HepG2 (cell line): Measurements from ENCODE around the gene GJD3. TPM values are rescaled to one million over a fixed set of nuclear protein-coding genes. Genes with fewer than 3 reads are reported as not detected.

Experiments used
- ATAD3A ChIP-seq: sonication (generic); formaldehyde crosslinking; IDR thresholded peaks from 2 replicates; pipeline ENCODE4 v1.4.0; 2020; ENCODE audit warnings: missing genetic modification reagents
- BORCS8-MEF2B ChIP-seq: sonication (generic); formaldehyde crosslinking; IDR thresholded peaks from 2 replicates; pipeline ENCODE4 v1.8.0; 2022; ENCODE audit warnings: mild to moderate bottlenecking, missing genetic modification reagents
- CBX2 ChIP-seq, 2 experiments: fragments of 200-600 bp in 1 of 2; sonication (generic); formaldehyde crosslinking in 1 of 2; IDR thresholded peaks; 2 replicates each; pipeline versions ENCODE4 v1.7.0 to v1.8.1; 2018 to 2022; ENCODE audit warnings: low read depth in 2 of 2, low read length in 1 of 2, mild to moderate bottlenecking in 1 of 2, missing genetic modification reagents in 1 of 2
- CCAR2 ChIP-seq: fragments of 200-400 bp; formaldehyde crosslinking; optimal IDR thresholded peaks from 2 replicates; pipeline ENCODE3; 2018; ENCODE audit warnings: low read depth, mild to moderate bottlenecking, low read length, moderate library complexity
- HNF1B ChIP-seq: sonication (generic); formaldehyde crosslinking; IDR thresholded peaks from 2 replicates; pipeline ENCODE4 v1.5.1; 2020; ENCODE audit warnings: mild to moderate bottlenecking, moderate library complexity, missing genetic modification reagents
- IRF9 ChIP-seq: sonication (generic); formaldehyde crosslinking; IDR thresholded peaks from 2 replicates; pipeline ENCODE4 v1.8.0; 2022; ENCODE audit warnings: missing genetic modification reagents, mild to moderate bottlenecking, borderline replicate concordance
- MAFG ChIP-seq: sonication (generic); formaldehyde crosslinking; IDR thresholded peaks from 2 replicates; pipeline ENCODE4 v1.5.1; 2020; ENCODE audit warnings: mild to moderate bottlenecking, missing genetic modification reagents
- MAFK ChIP-seq, 2 experiments: IDR thresholded peaks in 1 of 2; conservative IDR thresholded peaks in 1 of 2; 2 replicates each; pipeline ENCODE4 v1.6.1; 2011; ENCODE audit warnings: improper control_type of control experiment in 2 of 2, low read length in 2 of 2
- MEF2D ChIP-seq: sonication (generic); formaldehyde crosslinking; IDR thresholded peaks from 2 replicates; pipeline ENCODE4 v1.5.1; 2020; ENCODE audit warnings: mild to moderate bottlenecking, missing genetic modification reagents
- PHF8 ChIP-seq: sonication (generic); formaldehyde crosslinking; IDR thresholded peaks from 2 replicates; pipeline ENCODE4 v1.5.0; 2020; ENCODE audit warnings: missing genetic modification reagents
- SMYD3 ChIP-seq: sonication (generic); formaldehyde crosslinking; IDR thresholded peaks from 2 replicates; pipeline ENCODE4 v1.8.1; 2023; ENCODE audit warnings: mild to moderate bottlenecking, missing genetic modification reagents
- SP140L ChIP-seq: sonication (generic); formaldehyde crosslinking; IDR thresholded peaks from 2 replicates; pipeline ENCODE4 v1.4.0; 2020; ENCODE audit warnings: missing genetic modification reagents, borderline replicate concordance
- SPEN ChIP-seq: sonication (generic); formaldehyde crosslinking; IDR thresholded peaks from 2 replicates; pipeline ENCODE4 v1.5.1; 2020; ENCODE audit warnings: low read depth, mild to moderate bottlenecking, missing genetic modification reagents
- TCF7L2 ChIP-seq: IDR thresholded peaks from 2 replicates; pipeline ENCODE4 v1.6.1; 2011; ENCODE audit warnings: mild to moderate bottlenecking, low read depth, low read length, moderate library complexity
- ZBTB44 ChIP-seq: sonication (generic); formaldehyde crosslinking; IDR thresholded peaks from 2 replicates; pipeline ENCODE4 v1.4.0; 2020; ENCODE audit warnings: missing genetic modification reagents
- ZNF441 ChIP-seq: sonication (generic); formaldehyde crosslinking; IDR thresholded peaks from 2 replicates; pipeline ENCODE4 v1.7.0; 2021; ENCODE audit warnings: missing genetic modification reagents, borderline replicate concordance
- ZNF513 ChIP-seq: sonication (generic); formaldehyde crosslinking; conservative IDR thresholded peaks from 2 replicates; pipeline ENCODE4 v1.5.0; 2020; ENCODE audit warnings: missing genetic modification reagents
- ZNF546 ChIP-seq: sonication (generic); formaldehyde crosslinking; conservative IDR thresholded peaks from 2 replicates; pipeline ENCODE4 v1.8.1; 2023; ENCODE audit warnings: mild to moderate bottlenecking, missing genetic modification reagents
- ZNF576 ChIP-seq: sonication (generic); formaldehyde crosslinking; IDR thresholded peaks from 2 replicates; pipeline ENCODE4 v1.4.0; 2020; ENCODE audit warnings: mild to moderate bottlenecking, missing genetic modification reagents
- ZNF644 ChIP-seq: IDR thresholded peaks from 2 replicates; pipeline ENCODE4 v1.6.1; 2016; ENCODE audit warnings: low read depth
- ZNF800 ChIP-seq: sonication (generic); formaldehyde crosslinking; IDR thresholded peaks from 2 replicates; pipeline ENCODE4 v1.4.0; 2020; ENCODE audit warnings: missing genetic modification reagents
- polyA plus RNA-seq, 8 experiments: library from polyadenylated mRNA; depleted of rRNA in 3 of 8; stranded (reverse) in 7 of 8; unstranded in 1 of 8; fragments of >200 nt; fragmentation: Illumina TruSeq in 4 of 8; extraction: Trizol in 4 of 8; gene quantifications; 2 replicates each; pipeline versions ENCODE4 v1.2.1 to v1.2.3, GENCODE V29; 2011 to 2016; ENCODE audit warnings: low read depth in 4 of 8, missing spikeins in 1 of 8, mixed read lengths in 1 of 8; ENCODE audit not compliant: insufficient read depth in 1 of 8
- total RNA-seq, 5 experiments: library from RNA; depleted of rRNA; stranded (reverse); fragments of >200 nt; fragmentation: Illumina TruSeq; extraction: Trizol; gene quantifications; 2 replicates each; pipeline ENCODE4 v1.2.3, GENCODE V29; 2016; ENCODE audit warnings: low read depth in 1 of 5

Gene GJD3
- total and polyA plus RNA-seq, 2 of the 13 experiments (the other 11 are each of a cell fraction or from before 2014, with no cell fraction given), result not detected

- no peak for TF ChIP-seq PHF8 (CRISPR knock-in tag)
- no peak for TF ChIP-seq MAFG (CRISPR knock-in tag)
- TF ChIP-seq ZBTB44, result no peak
- no peak for TF ChIP-seq TCF7L2
- TF ChIP-seq ZNF546, result 0 out of 2 replicates have a peak, but pooled peaks have one; percentile 41
- TF ChIP-seq MEF2D (CRISPR knock-in tag), result no peak
- TF ChIP-seq CCAR2, result no peak
- no peak for TF ChIP-seq IRF9
- no peak for TF ChIP-seq ZNF513 (CRISPR knock-in tag)
- TF ChIP-seq SMYD3 (CRISPR knock-in tag), result no peak
- no peak for TF ChIP-seq ATAD3A (CRISPR knock-in tag)
- no peak for TF ChIP-seq ZNF800
- no peak for TF ChIP-seq ZNF441 (CRISPR knock-in tag)
- no peak for TF ChIP-seq ZNF644 (CRISPR knock-in tag)
- no peak for TF ChIP-seq HNF1B (CRISPR knock-in tag)
- TF ChIP-seq SPEN (CRISPR knock-in tag), result no peak
- TF ChIP-seq ZNF576 (CRISPR knock-in tag), result no peak
- no peak for TF ChIP-seq BORCS8-MEF2B (CRISPR knock-in tag)
- TF ChIP-seq MAFK (conservative IDR thresholded peaks at IDR 0.05 in 1 of 2, IDR thresholded peaks at IDR 0.05 in 1 of 2; ENCODE audit: low read length in 2 of 2), result no peak
- no peak for TF ChIP-seq CBX2 (IDR thresholded peaks at IDR 0.05; ENCODE audit: low read depth, low read length)
- no peak for TF ChIP-seq CBX2 (CRISPR knock-in tag; IDR thresholded peaks at IDR 0.05; ENCODE audit: low read depth)
- no peak for TF ChIP-seq SP140L (CRISPR knock-in tag)
These were observed 21.1 kb downstream of the GJD3 start (continued) for GRCh38 chr17:40343219-40344119.
